ENCODE data around the gene ABCA8.

Gene ABCA8

DNA sequence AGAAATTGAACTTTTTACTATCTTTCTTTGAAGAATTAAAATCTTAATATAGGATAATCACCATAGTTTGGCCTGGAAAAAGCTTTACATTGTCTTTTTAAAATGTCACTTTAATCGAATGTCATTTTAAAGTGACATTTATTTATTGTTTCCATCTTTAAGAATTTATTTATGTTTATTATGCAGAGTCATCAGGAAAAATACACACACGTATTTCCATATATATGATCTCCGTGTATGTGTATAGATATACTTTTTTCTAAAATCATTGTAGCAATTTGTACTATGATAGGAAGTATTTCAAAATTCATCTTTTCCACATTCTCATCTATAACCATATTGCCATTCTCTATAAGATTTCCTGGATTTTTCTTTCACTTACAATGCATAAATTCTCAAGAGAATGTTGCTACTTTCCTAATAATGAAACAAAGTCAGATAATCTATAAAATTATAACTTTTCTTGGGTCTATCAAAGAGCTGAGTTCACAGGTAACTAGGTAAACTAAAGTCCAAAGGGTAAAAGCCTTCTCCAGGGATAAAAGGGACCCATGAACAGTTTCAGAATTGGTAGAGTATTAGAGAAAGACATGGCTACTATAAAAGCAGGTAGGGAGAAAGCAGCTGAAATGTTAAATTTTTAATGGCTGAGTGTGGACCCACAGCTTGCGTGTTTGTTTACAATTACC lies 11.9 kb downstream of the ABCA8 start:
- DNase-seq, result no peak

- DNase-seq, result no peak
These were observed 12.8 kb downstream of the ABCA8 start for GRCh38 chr17:68942389-68942788.

GRCh38 chr17:68941761-68942160 lies 13.4 kb downstream of the ABCA8 start:
- DNase-seq, result no peak

DNA sequence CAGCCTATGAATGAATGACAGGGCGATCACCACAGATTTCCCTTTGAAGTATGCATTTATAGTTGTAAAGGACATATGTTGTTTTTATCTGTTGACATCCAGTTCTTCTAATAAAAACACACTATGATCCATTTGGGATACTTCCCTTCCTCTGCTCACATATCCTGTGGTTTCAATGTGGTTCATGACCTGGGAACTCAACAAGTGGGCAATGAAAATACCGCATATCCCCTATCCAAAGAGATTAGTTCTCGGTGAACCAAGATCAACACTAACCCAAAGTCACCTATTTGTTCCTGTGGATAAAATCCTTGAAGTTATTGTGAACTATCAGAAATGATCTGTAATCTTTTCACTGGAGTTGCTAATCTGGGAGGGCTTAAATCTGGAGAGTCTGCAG lies 16.0 kb downstream of the ABCA8 start:
- DNase-seq, result no peak

- DNase-seq, result no peak
These were observed 17.2 kb downstream of the ABCA8 start for GRCh38 chr17:68937890-68938514.

DNA sequence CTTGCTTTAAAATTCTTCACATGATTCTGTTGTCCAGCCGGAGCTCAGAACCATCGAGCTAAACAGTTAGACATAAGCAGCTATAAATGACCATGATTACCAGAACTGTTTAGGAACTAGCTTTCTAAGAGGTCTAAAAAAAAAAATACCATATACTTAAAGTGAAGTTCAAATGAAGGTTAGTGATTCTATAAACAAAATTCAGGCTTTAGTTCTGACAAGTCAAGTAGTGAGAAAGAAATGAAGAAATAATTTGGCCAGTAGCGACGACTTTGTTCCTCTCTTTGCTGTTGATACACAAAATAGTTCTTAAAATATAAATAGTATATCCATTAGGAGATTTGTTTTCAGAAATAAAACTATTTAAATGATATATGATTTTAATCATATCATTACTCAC lies 27.7 kb downstream of the ABCA8 start:
- DNase-seq, result no peak

GRCh38 chr17:68924793-68925720 lies 30.1 kb downstream of the ABCA8 start:
- DNase-seq, result no peak

- DNase-seq, result no peak
These were observed 44.3 kb downstream of the ABCA8 start for GRCh38 chr17:68910789-68911431.

DNA sequence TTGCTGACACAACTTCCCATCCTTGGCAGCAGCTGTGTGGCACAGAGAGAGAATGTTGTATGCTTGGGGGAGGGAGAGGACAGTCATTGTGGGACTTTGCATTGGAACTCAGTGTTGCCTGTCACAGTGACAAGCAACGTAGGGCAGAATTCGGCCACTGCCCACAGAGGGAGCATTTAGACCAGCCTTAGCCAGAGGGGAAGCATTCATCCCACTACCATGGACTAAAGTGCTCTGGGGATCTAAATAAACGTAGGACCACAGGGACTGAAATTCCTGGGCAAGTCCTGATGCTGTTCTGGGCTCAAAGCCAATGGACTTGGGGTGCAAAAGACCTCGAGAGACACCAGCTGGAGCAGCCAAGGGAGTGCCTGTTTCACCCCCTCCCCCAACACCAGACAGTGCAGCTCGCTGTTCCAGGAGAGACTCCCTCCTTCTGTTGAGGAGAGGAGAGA lies 44.9 kb downstream of the ABCA8 start:
- DNase-seq, result no peak

GRCh38 chr17:68909066-68909465 lies 46.1 kb downstream of the ABCA8 start:
- no peak for DNase-seq

- DNase-seq, result no peak
These were observed 47.1 kb downstream of the ABCA8 start for GRCh38 chr17:68908045-68908444.

- no peak for DNase-seq
These were observed 48.6 kb downstream of the ABCA8 start for GRCh38 chr17:68906638-68907037.

GRCh38 chr17:68903286-68903685 lies 51.9 kb downstream of the ABCA8 start:
- DNase-seq, result no peak

DNA sequence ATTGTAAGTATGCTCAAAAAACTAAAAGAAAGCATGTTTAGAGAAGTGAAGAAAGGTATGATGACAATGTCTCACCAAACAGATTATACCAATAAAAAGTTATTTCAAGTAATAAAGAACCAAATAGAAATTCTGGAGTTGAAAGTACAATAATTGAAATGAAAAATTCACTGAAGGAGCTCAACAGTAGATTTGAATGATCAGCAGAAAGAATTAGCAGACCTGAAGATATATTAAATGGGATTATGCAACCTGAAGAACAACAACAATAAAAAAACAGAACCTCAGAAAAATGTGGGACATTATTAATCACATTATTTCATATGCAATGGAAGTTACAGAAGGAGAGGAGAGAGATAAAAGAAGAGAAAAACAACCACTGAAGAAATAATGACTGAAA lies 57.6 kb downstream of the ABCA8 start:
- DNase-seq, result no peak

- DNase-seq, result no peak
These were observed 62.5 kb downstream of the ABCA8 start for GRCh38 chr17:68892658-68893057.

DNA sequence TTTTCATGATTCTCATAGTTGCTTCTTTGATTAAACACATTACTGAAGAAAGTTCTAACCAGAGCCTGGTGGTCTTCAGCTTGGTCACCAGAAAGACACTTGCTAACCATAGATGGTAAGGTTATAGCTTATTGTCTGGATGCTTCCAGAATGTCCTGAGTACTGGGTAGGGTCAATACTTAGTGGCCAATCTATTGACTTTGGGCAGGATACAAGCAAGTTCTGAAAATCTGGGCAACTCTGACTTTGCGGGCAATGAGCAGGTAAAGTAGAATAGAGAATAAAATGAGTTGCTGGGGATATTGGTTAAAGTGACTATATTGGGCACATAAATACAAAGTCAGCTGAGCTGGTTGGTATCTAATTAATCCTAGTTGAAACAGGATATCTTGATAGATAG lies 63.0 kb downstream of the ABCA8 start:
- DNase-seq, result no peak

- no peak for DNase-seq
These were observed 68.8 kb downstream of the ABCA8 start for GRCh38 chr17:68886401-68886800.

DNA sequence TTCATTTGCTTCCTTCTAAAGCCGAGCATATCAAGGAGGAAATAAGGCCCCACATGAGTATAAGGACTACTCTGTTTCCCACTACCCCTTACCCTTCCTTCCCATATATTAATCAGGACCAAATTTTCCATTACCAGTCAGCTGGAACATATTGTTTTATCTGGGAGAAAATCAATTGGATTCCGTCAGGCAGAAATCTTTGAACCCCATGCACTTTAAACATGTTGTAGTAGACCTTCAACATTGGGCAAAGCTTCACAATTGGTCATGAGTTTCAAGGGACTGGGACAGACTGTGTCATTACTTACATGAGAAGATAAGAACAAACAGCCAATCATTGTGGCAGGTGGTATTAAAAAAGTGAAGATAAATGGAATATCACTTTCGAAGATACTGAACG lies 70.3 kb downstream of the ABCA8 start:
- no peak for DNase-seq

- no peak for DNase-seq
These were observed 76.8 kb downstream of the ABCA8 start for GRCh38 chr17:68878226-68878885.

GRCh38 chr17:68871447-68871846 lies 83.7 kb downstream of the ABCA8 start:
- DNase-seq, result no peak

DNA sequence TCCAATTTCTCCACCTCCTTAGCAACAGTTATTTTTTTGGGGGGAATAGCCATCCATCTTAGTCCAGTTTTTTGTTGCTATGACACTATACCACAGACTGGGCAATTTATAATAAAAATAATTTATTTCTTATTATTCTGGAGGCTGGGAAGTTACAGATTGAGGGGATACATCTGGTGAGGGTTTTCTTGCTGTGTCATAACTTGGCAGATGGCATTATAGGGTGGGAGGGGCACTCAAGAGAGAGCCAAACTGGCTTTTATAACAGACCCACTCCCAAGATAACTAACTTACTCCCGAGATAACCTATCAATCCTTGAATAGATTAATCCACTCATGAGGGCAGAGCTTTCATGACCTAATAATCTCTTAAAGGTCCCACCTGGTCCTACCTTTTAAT lies 84.2 kb downstream of the ABCA8 start:
- no peak for DNase-seq

DNA sequence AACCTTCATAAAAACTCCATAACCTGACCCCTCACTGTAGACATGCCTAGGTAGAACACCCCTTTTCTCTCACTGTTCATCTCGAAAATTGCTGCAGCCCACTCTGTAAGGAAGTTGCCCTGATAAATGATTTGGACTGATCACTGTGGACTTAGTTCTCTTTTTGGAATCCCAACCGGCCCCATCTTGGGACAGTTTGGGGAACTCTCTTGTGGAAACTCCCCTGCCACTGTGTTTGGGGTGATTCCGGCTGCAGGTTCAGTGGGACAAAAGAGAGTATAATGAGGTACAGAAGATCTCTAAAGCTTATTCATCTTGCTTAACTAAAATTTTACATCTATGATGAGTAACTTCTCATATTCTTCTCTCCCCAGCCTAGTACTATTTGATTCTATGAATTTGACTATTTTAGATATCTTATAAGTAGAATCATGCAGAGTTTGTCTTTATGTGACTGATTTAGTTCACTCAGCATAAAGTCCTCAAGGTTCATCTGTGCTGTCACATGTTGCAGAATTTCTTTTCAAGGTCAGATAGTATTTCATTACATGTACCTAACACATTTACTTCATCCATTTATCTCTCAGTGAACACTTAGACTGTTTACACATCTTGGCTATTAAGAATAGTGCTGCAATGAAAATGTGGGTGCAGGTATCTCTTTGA lies 84.9 kb downstream of the ABCA8 start:
- no peak for DNase-seq

Data from stimulated activated naive CD4-positive, alpha-beta T cell (primary cell).